ENCODE data around the gene KCNK5. TPM values are rescaled to one million over a fixed set of nuclear protein-coding genes. Genes with fewer than 3 reads are reported as not detected.
A peak's percentile ranks its signal among the peaks of the same experiment; 100 is the strongest.

Gene KCNK5
- total and polyA plus RNA-seq, 2 of the 8 experiments (the other 6 are each of a cell fraction or from before 2014, with no cell fraction given): 20.9 to 44.3 TPM

GRCh38 chr6:39225543-39225942 lies 3.7 kb downstream of the KCNK5 start:
- Histone ChIP-seq H3K4me2 (ENCODE audit: insufficient read depth in 1 of 2, low read depth in 2 of 2, low read length in 2 of 2) (peak overlapping the region; percentile 83 to 89; a peak in 3 of 4 replicates), H3K56ac (replicated peaks; ENCODE audit: insufficient read length, low read depth, low read length) (no peak overlapping the region), H3K9ac (replicated peaks in 1 of 4; ENCODE audit: extremely low read depth in 1 of 4, low read depth in 3 of 4, low read length in 3 of 4) (no peak overlapping the region), H3K9me3 (ENCODE audit: insufficient read depth in 2 of 2, low read depth in 1 of 2, low read length in 1 of 2) (no peaks in the 10 kb centered on the region), H2BK5ac (ENCODE audit: low read depth, low read length) (0 out of 2 replicates have a peak overlapping the region, but pooled peaks have one; percentile 1), H2AK5ac (ENCODE audit: low read depth, low read length) (no peak overlapping the region), H4K5ac (ENCODE audit: insufficient read length, low read depth, low read length) (no peak overlapping the region), H3K27ac (ENCODE audit: low read depth, low read length) (no peak overlapping the region), H3K79me1 (ENCODE audit: low read depth, low read length) (peaks cover 19% of the 10 kb centered on the region), H3K14ac (ENCODE audit: insufficient read length) (no peak overlapping the region), H2BK120ac (replicated peaks; ENCODE audit: low read depth, low read length) (no peak overlapping the region), H3K23me2 (ENCODE audit: low read depth, low read length) (peaks cover 19% of the 10 kb centered on the region), H3K18ac (ENCODE audit: extremely low read depth, low read length) (peak overlapping the region; percentile 15; the same call in 1 of the 2 replicates), H3K27me3 (replicated peaks in 1 of 4; ENCODE audit: control insufficient read depth in 3 of 4, extremely low read depth in 1 of 4, insufficient read depth in 3 of 4, low read length in 3 of 4) (no peaks in the 10 kb centered on the region; a peak in 1 of 7 replicates), H4K8ac (ENCODE audit: extremely low read depth, insufficient read depth, low read length) (no peak overlapping the region), H3K79me2 (ENCODE audit: control insufficient read depth in 1 of 2, insufficient read depth in 2 of 2, low read length in 2 of 2) (peaks cover 44 to 84% of the 10 kb centered on the region in 2 experiments), H2BK12ac (ENCODE audit: low read depth, low read length) (no peak overlapping the region), H2BK15ac (ENCODE audit: low read length) (no peak overlapping the region), H3K4me3 (ENCODE audit: extremely low read depth in 1 of 4, insufficient read depth in 2 of 4, low read depth in 3 of 4, low read length in 4 of 4) (peak overlapping the region in 1 of 4 experiments; percentile 28; a peak in 2 of 8 replicates), H4K91ac (replicated peaks; ENCODE audit: insufficient read length, low read length) (no peak overlapping the region), H3K23ac (ENCODE audit: insufficient read length) (no peak overlapping the region), H4K20me1 (replicated peaks in 1 of 2; ENCODE audit: control insufficient read depth in 1 of 2, insufficient read depth in 2 of 2, low read length in 2 of 2) (peaks cover 38 to 51% of the 10 kb centered on the region in 2 experiments), H3K4ac (replicated peaks; ENCODE audit: insufficient read length, low read depth, low read length) (no peak overlapping the region), H2BK20ac (ENCODE audit: low read length) (no peak overlapping the region), H2AFZ (ENCODE audit: low read length) (no peak overlapping the region), H3K36me3 (ENCODE audit: control insufficient read depth in 2 of 4, insufficient read depth in 4 of 4, low read length in 3 of 4) (peaks cover 0 to 5% (median 0%) of the 10 kb centered on the region in 4 experiments; a peak in 4 of 8 replicates), H3K4me1 (replicated peaks in 1 of 4; ENCODE audit: control insufficient read depth in 3 of 4, insufficient read depth in 4 of 4, low read length in 3 of 4) (peaks cover 13 to 42% (median 22%) of the 10 kb centered on the region in 4 experiments)
- no peak for FAIRE-seq
- POLR2A ChIA-PET (ENCODE audit: partially characterized antibody): interaction anchor here (0.8 to 7.8 kb wide), 6 partner anchors 7 to 70 kb away, joined by 3 to 66 read pairs (median 4); no protein-coding TSS in a partner anchor
- CTCF ChIA-PET (ENCODE audit: partially characterized antibody): interaction anchor here (1.1 to 72.8 kb wide), 4 partner anchors 25 to 71 kb away, joined by 3 to 1738 read pairs (median 420); partner anchors contain the start of gene KCNK17
- 65% methylated on average over 3 of the region's 4 CpGs; no CpG with 5 or more reads in 1 of the 2 experiments for WGBS, 2 experiments (ENCODE audit: extremely low coverage in 1 of 2, insufficient coverage in 1 of 2, insufficient read length in 1 of 2, insufficient replicate concordance in 2 of 2, low coverage in 1 of 2, low lambda C conversion rate in 2 of 2, missing lambda C conversion rate in 1 of 2)
- TF ChIP-seq CHD1 (IDR thresholded peaks at IDR 0.05; ENCODE audit: low read depth, low read length): no peak
- TF ChIP-seq RFX5 (IDR thresholded peaks at IDR 0.05; ENCODE audit: borderline replicate concordance, low read depth, low read length): no peak
- DNase-seq (ENCODE audit: low read depth in 1 of 2, low spot score in 2 of 2): no peak
